Natural killer cell treated with Interleukin-12 subunit alpha and Interleukin-12 subunit beta and Interleukin-15 and Interleukin-18, amount 100 ng/mL, for 72 hours (primary cell): Measurements from ENCODE around the gene SEMA6A. TPM values are rescaled to one million over a fixed set of nuclear protein-coding genes. Genes with fewer than 3 reads are reported as not detected.

ENCODE experiments used
- ATAC-seq, 2 donors: fragments of 150-1000 bp; cut with Tn5 transposase in 1 of 2; sonication (Bioruptor Pico), chemical (Tn5 transposase) in 1 of 2; 2 replicates each; pipeline ENCODE4 v1.10.0; 2021
- DNase-seq: peaks from one replicate; pipeline ENCODE4 v3.0.0; 2022; ENCODE audit warnings: low spot score
- H3K27ac Mint-ChIP-seq, 2 donors: 1 replicate in 1 of 2; 2 replicates in 1 of 2; pipeline ENCODE4 v1.8.0; 2022; ENCODE audit warnings: mixed read lengths in 2 of 2, mild to moderate bottlenecking in 1 of 2, moderate library complexity in 1 of 2
- H3K27me3 Mint-ChIP-seq, 2 donors: 1 replicate in 1 of 2; 2 replicates in 1 of 2; pipeline ENCODE4 v1.8.0; 2022; ENCODE audit warnings: mixed read lengths in 2 of 2
- H3K36me3 Mint-ChIP-seq: one replicate; pipeline ENCODE4 v1.8.0; 2022; ENCODE audit warnings: mixed read lengths
- H3K4me1 Mint-ChIP-seq, 2 donors: 1 replicate in 1 of 2; 2 replicates in 1 of 2; pipeline ENCODE4 v1.8.0; 2022; ENCODE audit warnings: low read depth in 2 of 2, mixed read lengths in 2 of 2, mild to moderate bottlenecking in 1 of 2
- H3K4me3 Mint-ChIP-seq: one replicate; pipeline ENCODE4 v1.8.0; 2022; ENCODE audit warnings: mixed read lengths
- H3K9me3 Mint-ChIP-seq: 2 replicates; pipeline ENCODE4 v1.8.0; 2022; ENCODE audit warnings: mixed read lengths
- total RNA-seq, 2 donors: library from RNA; stranded (reverse); gene quantifications; one replicate each; pipeline ENCODE4 v1.2.3, GENCODE V29; 2022

The SEMA6A gene
- total RNA-seq, 2 donors from 2014 or later, result not detected

DNA sequence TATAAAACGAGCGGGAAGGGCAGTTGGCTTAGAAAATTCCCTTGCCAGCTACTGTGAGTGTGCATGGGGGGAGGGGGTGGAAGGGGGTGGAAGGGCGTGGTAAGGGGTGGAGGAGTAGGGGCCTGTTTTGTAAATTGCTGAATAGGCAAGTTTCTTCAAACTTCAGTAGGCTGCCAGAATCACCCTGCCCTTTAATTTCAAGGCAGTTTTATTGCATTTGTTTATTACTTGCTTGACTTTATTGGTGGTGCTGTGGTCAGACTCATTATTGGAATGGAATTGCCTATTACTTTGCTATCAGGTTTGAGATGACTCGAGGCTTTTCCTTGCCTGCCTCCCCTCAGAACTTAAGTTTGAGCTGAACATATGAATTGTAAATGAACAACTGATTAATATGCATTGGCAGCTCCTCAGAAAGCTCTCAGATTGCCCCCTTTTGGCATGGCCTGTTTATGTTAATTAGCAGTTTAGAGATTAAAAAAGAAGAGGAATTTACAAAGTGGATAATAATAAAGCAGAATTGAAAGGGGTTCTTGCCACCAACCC lies 76.0 kb downstream of the SEMA6A start:
- ATAC-seq (no peak), DNase-seq (no peak)
- Mint-ChIP-seq H3K27ac (no peak overlapping the region), H3K9me3 (peaks cover 6% of the 10 kb centered on the region), H3K36me3 (no peaks in the 10 kb centered on the region), H3K27me3 (no peaks in the 10 kb centered on the region), H3K4me3 (no peak overlapping the region), H3K4me1 (peaks cover 0 to 3% of the 10 kb centered on the region in 2 donors)

DNA sequence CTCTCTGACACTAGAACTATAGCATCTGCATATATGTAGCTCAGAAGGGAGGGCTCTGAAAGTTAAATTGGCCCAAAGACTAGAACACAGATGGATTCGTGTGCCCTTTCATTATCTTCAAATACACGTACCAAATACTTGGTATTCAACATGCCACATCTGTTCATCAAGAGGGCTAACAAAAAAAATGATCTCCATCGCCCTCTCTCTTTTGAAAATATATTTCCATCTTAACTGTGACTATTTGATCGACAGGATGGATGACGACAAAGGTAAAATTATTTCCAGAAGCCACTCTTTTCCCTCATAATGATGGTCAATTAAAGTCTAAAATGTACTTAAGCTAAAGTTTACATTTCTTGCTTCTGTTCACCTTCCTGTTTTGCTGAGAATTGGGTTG lies 77.0 kb downstream of the SEMA6A start:
- H3K27ac Mint-ChIP-seq, result no peak overlapping the region
- DNase-seq (no peak), ATAC-seq (no peak)
- H3K36me3 Mint-ChIP-seq, result no peaks in the 10 kb centered on the region
- H3K4me1 Mint-ChIP-seq, result peaks cover 0 to 3% of the 10 kb centered on the region in 2 donors
- H3K4me3 Mint-ChIP-seq, result no peak overlapping the region
- peaks cover 6% of the 10 kb centered on the region for H3K9me3 Mint-ChIP-seq
- no peaks in the 10 kb centered on the region for H3K27me3 Mint-ChIP-seq

DNA sequence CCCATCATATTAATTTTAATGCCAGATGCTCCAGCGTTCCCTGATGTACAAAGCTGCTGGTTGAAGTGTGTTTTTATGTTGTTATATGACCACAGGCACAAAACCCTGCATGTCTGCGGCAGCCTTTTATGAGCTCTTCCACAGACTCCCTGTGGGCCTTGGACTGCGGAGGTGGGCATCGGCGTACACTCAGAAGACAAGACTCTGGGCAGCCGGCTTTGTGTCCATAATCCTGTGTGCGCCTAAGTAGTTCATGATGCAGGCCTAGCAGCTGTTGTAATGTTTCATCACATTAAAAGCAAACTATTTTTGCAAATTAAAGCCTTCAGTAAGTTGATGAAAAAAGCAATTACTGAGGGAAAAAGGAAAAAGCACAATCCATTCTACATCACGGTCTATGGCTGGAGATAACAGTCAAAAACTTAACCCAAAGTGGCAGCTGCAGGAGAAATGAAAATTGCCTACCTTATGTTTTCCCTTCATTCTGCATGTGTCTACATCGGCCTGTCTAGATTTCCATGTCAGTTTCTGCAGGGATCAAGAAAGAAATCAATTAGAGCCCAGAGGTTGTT lies 78.8 kb downstream of the SEMA6A start:
- no peak overlapping the region for H3K27ac Mint-ChIP-seq
- peaks cover 6% of the 10 kb centered on the region for H3K9me3 Mint-ChIP-seq
- H3K27me3 Mint-ChIP-seq, result no peaks in the 10 kb centered on the region
- peaks cover 0 to 3% of the 10 kb centered on the region in 2 donors for H3K4me1 Mint-ChIP-seq
- no peak overlapping the region for H3K4me3 Mint-ChIP-seq
- ATAC-seq (no peak), DNase-seq (no peak)
- no peaks in the 10 kb centered on the region for H3K36me3 Mint-ChIP-seq

DNA sequence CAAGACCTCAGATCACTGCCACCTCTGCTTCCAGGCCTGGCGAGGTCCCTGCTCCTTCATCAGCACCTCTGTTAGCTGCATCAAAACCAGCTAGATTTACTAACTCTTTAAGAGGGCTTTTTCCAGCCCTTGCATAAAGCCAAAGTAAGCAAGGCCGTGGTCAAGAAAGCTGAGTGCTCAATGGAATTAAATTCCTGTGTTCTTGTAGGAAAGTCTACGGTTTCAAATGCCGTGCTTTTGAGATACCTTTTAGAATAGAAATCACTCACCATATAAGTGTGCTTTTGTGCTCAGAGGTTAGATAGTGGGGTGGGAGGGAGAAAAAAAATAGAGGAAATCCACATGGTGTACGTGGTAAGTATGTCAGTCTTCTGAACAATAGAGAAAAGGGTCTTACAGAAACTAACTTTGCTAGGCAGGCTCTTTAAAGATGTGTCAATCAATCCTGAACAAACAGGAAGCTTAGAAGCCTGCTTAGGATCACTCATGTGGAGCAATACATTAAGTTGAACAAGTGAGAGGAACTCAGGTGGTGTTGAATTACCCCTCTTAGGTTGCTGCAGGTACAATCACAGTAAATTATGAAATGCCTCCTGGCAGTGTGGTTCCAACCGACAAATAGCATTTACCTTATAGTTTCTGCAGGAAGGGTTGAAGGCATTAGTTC lies 79.7 kb downstream of the SEMA6A start:
- ATAC-seq (no peak), DNase-seq (no peak)
- no peak overlapping the region for H3K27ac Mint-ChIP-seq
- no peak overlapping the region for H3K4me3 Mint-ChIP-seq
- H3K27me3 Mint-ChIP-seq, result no peaks in the 10 kb centered on the region
- peaks cover 6% of the 10 kb centered on the region for H3K9me3 Mint-ChIP-seq
- no peaks in the 10 kb centered on the region for H3K36me3 Mint-ChIP-seq
- peaks cover 0 to 3% of the 10 kb centered on the region in 2 donors for H3K4me1 Mint-ChIP-seq

DNA sequence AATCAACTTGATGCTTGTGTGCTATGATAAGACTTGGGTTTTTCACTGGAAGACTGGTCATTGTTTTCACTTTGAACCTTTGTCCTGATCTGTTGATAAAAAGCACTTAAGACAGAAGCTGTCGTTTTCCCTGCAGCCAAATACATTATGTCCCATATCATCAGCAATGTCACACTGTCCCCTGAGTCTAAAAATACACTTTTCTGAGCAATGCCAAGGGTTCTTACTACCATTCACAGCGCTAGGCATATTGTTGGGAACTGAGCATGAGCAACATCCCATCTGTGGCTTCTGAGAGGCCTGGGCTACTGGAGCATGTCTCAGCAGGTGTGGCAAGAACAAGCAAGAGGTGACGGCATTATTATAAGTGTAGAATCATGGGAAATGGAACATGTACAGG lies 81.8 kb downstream of the SEMA6A start:
- no peaks in the 10 kb centered on the region for H3K27me3 Mint-ChIP-seq
- H3K9me3 Mint-ChIP-seq, result peaks cover 6% of the 10 kb centered on the region
- H3K4me1 Mint-ChIP-seq, result no peaks in the 10 kb centered on the region
- ATAC-seq (no peak), DNase-seq (no peak)
- H3K36me3 Mint-ChIP-seq, result no peaks in the 10 kb centered on the region
- no peak overlapping the region for H3K27ac Mint-ChIP-seq
- no peak overlapping the region for H3K4me3 Mint-ChIP-seq

DNA sequence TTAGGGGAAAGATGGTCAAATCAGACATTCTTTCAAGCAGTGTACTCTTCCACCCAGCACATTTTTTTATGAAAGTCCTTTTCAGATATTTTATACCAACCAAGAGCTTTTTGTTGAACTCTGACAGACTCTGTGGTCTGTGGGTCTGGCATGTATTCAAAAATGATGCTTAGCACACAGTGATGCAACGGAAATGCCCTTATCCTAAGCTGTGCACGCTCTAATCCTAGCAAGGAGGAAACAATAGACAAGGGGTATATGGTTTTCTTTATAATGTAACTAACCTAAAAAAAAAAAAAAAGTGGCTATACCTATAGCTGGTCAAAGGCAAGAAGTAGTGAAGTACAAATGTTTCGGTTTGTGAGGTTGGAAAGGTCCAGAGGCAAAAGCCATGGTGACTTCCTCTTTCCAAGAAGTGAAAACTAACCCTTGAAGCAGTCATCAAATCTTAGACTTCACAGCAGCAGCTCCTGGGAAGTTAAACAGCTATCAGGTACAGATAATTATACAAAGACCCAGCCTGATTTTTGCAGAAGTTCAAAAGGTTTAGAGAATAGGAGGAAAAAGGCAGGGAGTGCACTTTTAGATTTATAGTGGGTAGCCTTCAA lies 82.5 kb downstream of the SEMA6A start:
- Mint-ChIP-seq H3K9me3 (peaks cover 6% of the 10 kb centered on the region), H3K4me1 (no peaks in the 10 kb centered on the region), H3K36me3 (no peaks in the 10 kb centered on the region), H3K4me3 (no peak overlapping the region), H3K27ac (no peak overlapping the region), H3K27me3 (no peaks in the 10 kb centered on the region)
- DNase-seq (no peak), ATAC-seq (no peak)

DNA sequence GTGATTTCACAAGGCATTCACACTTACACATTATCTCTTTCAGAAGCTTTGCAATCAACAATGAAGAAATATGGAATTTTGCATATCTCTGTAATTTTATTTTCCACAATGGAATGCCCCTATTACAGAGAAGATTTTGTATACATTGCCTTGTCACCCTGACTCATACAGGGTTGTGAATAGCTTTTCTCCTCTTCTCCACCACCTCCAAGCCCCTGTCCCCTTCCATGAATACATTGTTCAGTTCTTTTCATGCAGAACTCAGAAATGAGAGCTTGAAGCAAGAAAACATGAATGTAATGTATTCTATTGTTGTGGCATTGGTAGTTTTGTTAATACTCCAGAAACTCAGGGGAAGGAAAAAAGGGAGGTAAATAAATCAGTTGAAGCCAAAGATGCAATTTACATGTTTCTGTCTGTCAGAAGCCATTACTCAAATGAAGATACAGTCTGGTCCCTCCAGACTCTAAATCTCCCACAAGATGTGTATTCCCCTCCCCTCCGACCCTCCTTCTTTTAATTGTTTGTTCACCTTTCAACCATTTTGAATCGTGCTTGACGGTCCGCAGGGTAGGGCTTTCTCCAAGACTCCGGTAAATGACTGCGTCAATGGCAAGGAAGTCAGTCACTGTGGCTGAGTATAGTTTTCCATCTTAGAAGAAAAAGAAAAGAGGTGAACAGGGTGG lies 86.1 kb downstream of the SEMA6A start:
- Mint-ChIP-seq H3K27ac (no peak overlapping the region), H3K27me3 (peaks cover 0 to 3% of the 10 kb centered on the region in 2 donors), H3K4me1 (no peaks in the 10 kb centered on the region), H3K9me3 (no peaks in the 10 kb centered on the region), H3K36me3 (no peaks in the 10 kb centered on the region), H3K4me3 (no peak overlapping the region)
- ATAC-seq, result no peak
- DNase-seq, result no peak

DNA sequence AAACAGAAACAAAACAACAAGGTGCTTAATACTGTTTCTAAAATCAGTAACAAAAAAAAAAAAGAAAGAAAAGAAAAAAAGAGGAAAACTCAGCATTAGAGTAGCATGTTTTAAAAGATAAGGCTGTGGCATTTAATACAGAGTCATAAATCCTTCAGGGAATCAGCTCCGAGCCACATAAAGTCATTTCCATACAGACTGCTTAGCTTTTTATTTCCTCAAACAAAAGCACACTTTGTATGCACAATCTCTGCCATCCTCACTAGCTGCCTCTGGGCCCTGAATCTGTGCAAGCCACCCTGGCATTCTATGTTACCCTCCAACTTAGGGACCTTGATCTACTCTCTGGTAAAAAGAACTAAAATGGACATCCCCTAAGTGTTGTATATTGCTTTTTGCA lies 87.6 kb downstream of the SEMA6A start:
- Mint-ChIP-seq H3K4me3 (no peak overlapping the region), H3K27ac (no peak overlapping the region), H3K36me3 (no peaks in the 10 kb centered on the region), H3K27me3 (peaks cover 0 to 3% of the 10 kb centered on the region in 2 donors), H3K4me1 (no peaks in the 10 kb centered on the region), H3K9me3 (no peaks in the 10 kb centered on the region)
- DNase-seq (no peak), ATAC-seq (no peak)

DNA sequence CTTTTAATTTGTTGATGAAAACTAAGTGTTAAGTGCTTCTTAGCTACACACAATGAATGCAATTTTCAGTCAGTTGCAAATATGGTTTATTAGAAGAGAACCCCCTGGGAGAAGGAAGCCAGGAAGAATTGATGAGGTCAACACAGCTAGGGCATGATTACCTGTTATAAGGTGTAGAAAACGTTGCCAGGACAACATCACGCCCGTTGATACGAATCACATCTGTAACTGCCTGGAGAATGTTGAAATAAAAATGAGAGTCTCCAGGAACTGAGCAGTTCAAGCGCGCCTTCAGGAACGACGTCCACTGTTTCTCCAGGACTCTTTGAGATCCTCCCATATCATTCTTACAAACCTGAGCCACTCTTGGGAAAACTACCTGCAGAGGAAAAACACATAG lies 88.0 kb downstream of the SEMA6A start:
- H3K4me3 Mint-ChIP-seq, result no peak overlapping the region
- peaks cover 0 to 3% of the 10 kb centered on the region in 2 donors for H3K27me3 Mint-ChIP-seq
- no peaks in the 10 kb centered on the region for H3K36me3 Mint-ChIP-seq
- ATAC-seq (no peak), DNase-seq (no peak)
- H3K27ac Mint-ChIP-seq, result no peak overlapping the region
- no peaks in the 10 kb centered on the region for H3K9me3 Mint-ChIP-seq
- H3K4me1 Mint-ChIP-seq, result no peaks in the 10 kb centered on the region

DNA sequence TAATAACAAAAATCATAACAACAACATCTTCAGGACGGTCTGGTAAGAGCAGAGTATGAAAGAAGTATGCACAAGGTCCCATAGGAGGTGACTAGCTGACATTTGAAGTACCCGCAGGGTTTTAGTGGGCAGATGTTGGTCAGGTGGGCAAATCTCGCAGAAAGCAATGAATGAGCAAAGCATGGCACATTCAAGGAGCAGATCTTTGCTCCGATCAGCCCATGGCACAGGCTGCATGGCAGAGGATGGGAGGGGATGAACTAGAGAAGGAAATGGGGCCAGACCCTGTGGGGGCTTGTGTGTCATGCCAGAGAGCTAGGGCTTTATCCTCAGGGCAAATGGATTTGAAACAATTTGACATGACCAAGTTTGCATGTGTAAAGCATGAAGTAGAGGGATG lies 90.0 kb downstream of the SEMA6A start:
- DNase-seq, result no peak
- H3K36me3 Mint-ChIP-seq, result no peaks in the 10 kb centered on the region
- no peak overlapping the region for H3K4me3 Mint-ChIP-seq
- H3K27ac Mint-ChIP-seq, result no peak overlapping the region
- no peaks in the 10 kb centered on the region for H3K9me3 Mint-ChIP-seq
- ATAC-seq, result no peak
- no peaks in the 10 kb centered on the region for H3K4me1 Mint-ChIP-seq
- peaks cover 0 to 3% of the 10 kb centered on the region in 2 donors for H3K27me3 Mint-ChIP-seq

DNA sequence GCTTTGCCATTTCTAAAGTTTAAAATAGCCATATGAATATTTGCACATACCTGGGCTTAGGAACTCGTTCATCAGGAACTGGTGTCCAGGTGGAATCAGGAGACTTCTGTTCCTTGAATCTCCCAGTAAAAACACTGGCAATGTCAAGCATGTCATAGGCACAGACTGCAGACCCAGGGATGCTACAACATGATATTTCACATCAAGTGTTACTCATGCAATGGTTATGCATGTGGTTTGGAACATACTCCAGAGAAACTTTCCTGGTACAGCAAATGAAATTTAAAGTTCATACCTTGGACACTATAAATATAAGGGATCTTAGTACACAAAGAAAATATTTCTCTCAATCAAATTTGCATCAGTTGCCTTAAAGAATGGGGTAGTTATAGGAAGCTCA lies 92.2 kb downstream of the SEMA6A start:
- Mint-ChIP-seq H3K4me3 (no peak overlapping the region), H3K9me3 (no peaks in the 10 kb centered on the region), H3K36me3 (peaks cover under 1% of the 10 kb centered on the region), H3K4me1 (peaks cover 0 to 5% of the 10 kb centered on the region in 2 donors), H3K27ac (no peak overlapping the region), H3K27me3 (peaks cover 0 to 3% of the 10 kb centered on the region in 2 donors)
- no peak for ATAC-seq
- DNase-seq, result no peak

DNA sequence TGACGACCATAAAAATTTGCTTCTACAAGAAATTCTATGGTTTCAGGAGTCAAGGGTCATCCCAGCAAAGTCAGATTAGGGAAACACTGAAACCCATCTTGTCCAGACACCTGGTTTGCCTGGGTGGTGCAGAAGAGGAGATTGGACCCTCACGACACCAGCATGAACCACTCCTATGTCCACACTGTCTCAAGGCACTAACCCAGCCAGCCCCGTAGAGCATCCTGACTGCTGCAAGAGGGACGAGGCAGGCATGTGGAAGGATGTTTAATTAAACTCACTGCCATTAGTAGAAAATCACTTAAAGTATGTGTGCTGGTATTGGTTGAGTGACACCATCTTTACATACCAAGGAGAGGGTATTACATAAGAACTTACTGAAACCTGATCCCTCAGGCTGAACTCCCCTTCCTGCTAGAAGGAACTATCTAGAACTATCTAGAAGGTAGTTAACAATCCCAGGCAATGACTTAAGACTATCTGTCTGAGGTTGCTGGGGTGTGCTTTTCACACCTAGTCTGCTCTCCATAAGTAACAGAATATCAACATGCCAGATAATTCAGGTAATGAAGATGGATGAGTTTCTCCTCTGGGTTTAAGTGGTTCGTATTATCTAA lies 93.6 kb downstream of the SEMA6A start:
- H3K27ac Mint-ChIP-seq, result no peak overlapping the region
- peaks cover 9% of the 10 kb centered on the region for H3K36me3 Mint-ChIP-seq
- peaks cover 4% of the 10 kb centered on the region for H3K9me3 Mint-ChIP-seq
- DNase-seq, result no peak
- no peaks in the 10 kb centered on the region for H3K27me3 Mint-ChIP-seq
- no peak overlapping the region for H3K4me3 Mint-ChIP-seq
- H3K4me1 Mint-ChIP-seq, result peaks cover 0 to 5% of the 10 kb centered on the region in 2 donors
- no peak for ATAC-seq

DNA sequence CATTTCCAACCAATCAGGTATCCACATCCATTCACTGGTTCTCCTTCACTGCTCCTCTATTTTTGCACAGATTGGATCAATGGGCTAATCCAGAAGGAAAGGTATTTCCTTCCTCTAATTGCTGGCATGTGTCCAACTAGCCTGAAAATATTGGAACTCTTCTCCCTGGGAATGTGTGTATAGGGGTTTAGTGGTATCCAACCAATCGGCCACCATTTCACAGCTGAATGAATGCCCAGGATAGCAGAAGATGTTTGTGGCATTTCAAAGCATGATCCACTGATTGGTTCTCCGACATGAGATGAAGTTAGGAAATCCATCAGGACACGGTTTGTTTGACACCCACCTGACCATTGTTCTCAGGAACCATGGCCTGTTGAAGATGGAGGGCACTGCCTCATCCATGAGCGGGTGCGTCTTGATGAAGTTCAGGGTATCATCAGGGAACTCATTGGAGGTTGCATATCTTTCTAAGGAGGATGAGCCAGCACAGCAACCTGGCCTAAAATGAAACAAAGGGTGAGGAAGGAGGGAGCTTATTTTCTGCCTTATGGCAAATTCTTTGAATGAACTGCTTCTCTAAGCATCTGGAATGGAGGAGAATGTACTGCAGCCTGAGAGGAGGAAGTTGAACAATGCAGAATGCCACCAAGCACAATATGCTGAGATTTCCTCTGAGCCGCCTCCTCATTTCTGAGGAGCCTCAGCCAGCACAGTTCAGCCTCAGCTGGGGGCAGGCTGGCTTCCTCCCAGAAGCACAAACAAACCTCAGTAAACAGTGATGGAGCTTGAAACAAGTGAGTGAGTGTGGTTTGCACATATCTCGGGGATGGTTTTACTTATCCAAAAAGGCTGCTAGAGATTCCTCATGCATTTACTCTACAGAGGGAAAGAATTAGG lies 94.6 kb downstream of the SEMA6A start:
- Mint-ChIP-seq H3K9me3 (peaks cover 8% of the 10 kb centered on the region), H3K4me1 (peaks cover 0 to 5% of the 10 kb centered on the region in 2 donors), H3K27me3 (no peaks in the 10 kb centered on the region), H3K36me3 (peaks cover 15% of the 10 kb centered on the region), H3K27ac (no peak overlapping the region), H3K4me3 (no peak overlapping the region)
- DNase-seq, result no peak
- no peak for ATAC-seq
